NCI-H2196 (cell line): ENCODE results near the gene ANKRD36.
"Not testable (repeated sequence)": the region's sequence is repeated elsewhere in the genome, so short reads cannot be mapped to it uniquely, and the experiment has no call there.

Source experiments
- DNase-seq: peaks from one replicate; lab custom pipeline; 2025; ENCODE audit not compliant: unreplicated experiment; lab: John Stamatoyannopoulos, UW

ANKRD36 gene

GRCh38 chr2:97112320-97113049, 468 bp upstream of the ANKRD36 start:
- DNase-seq: not testable (repeated sequence)

DNA sequence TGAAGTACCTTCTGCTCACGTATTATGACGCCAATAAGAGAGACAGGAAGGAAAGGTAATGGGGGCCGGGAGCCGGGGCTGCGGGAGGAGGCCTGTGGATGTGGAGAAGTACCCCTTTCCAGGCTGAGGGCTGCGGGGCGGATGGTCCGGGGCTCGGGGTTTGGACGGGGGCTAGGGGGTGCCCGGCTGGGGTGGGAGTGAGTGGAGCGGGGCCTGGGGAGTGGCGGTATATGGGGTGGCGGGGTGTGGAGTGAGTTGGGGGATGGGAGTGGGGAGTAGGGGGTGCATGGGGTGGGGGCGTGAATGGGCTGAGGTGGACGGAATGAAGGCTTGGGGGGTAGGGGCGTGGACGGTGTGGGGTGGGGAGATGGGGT, 916 bp downstream of the ANKRD36 start:
- DNase-seq: not testable (repeated sequence)

- DNase-seq: not testable (repeated sequence)
Measured at GRCh38 chr2:97129090-97129489, 16.1 kb downstream of the ANKRD36 start.

DNA sequence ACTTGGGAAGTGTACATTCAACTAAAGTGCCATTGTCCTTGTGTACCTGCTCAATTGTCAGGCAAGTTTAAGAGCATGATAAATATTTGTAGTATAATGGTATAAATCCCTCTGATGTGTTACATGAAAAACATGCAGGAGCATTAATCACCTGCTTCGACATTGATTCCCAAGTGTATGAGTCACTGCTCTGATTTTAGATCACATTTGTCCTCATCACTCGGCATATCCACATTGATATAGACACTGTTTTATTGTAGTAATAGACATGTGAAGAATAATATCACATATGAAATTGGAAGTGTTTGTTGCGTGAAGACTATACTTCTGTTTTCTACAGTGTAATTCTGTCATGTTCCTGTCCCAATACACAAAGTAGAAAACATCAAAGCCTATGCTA, 31.1 kb downstream of the ANKRD36 start:
- DNase-seq: not testable (repeated sequence)

- DNase-seq: not testable (repeated sequence)
Measured at GRCh38 chr2:97166548-97166947, 53.6 kb downstream of the ANKRD36 start.

DNA sequence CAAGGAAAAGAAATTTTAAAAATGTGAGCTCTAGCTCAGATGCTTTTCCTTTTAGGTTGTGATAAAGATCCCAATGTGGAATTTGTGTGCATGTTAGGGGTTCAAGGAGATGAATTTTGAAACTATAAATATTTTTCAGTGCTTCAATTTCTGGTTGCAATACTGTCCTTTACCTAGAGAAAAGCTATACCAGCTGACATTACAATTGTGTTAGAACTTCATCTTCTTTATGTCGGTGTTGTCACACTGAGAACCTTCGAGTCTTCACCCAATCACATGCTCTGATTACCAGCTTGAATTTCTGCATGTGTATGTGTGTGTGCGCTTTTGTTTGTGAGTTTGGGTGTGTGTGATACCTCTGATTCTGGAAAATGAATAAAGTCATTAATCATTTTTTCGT, 55.0 kb downstream of the ANKRD36 start:
- DNase-seq: not testable (repeated sequence)

GRCh38 chr2:97168583-97168982, 55.6 kb downstream of the ANKRD36 start:
- DNase-seq: not testable (repeated sequence)

DNA sequence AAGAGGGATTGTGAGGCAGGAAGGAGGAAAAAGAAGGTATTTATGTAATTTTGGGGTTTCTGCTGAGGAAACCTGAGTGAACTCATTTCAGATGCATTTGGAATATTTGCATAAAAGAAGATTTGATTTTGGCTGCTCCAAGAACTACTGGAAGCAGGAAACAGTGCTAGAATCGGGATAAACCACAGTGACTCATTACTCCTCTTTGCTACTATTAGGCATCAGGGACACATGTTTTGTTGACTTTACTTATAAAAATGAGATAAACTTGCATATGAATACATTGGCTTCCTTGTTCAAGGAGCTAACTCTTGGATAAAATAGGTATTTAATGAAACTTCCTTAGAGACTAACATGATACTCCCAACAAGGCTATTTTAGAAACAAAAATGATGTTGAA, 67.4 kb downstream of the ANKRD36 start:
- not testable (repeated sequence) for DNase-seq

DNA sequence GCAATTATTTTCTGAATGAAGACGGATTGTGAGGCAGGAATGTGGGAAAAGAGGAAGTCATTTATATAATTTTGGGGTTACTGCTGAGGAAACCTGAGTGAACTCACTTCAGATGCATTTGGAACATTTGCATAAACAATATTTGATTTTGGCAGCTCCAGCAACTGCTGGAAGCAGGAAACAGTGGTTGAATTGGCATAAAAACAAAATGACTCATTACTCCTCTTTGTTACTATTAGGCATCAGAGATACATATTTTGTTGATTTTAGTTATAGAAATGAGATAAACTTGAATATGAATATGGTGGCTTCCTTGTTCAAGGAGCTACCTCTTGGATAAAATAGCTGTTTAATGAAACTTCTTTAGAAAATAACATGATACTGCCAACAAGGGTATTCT, 82.4 kb downstream of the ANKRD36 start:
- DNase-seq: not testable (repeated sequence)

DNA sequence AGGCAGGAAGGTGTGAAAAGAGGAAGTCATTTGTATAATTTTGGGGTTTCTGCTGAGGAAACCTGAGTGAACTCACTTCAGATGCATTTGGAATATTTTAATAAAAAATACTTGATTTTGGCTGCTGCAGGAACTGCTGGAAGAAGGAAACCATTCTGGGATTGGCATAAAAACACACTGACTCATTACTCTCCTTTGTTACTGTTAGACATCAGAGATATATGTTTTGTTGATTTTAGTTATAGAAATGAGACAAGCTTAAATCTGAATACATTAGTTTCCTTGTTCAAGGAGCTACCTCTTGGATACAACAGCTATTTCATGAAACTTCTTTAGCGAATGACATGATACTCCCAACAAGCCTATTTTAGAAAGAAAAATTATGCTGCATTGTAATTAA, 84.3 kb downstream of the ANKRD36 start:
- DNase-seq: not testable (repeated sequence)

DNA sequence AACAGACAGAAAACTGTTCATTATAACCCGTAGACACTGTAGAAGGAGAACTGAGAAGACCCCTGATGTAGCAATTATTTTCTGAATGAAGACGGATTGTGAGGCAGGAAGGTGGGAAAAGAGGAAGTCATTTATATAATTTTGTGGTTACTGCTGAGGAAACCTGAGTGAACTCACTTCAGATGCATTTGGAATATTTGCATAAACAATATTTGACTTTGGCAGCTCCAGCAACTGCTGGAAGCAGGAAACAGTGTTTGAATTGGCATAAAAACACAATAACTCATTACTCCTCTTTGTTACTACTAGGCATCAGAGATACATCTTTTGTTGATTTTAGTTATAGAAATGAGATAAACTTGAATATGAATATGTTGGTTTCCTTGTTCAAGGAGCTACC, 87.9 kb downstream of the ANKRD36 start:
- not testable (repeated sequence) for DNase-seq

DNA sequence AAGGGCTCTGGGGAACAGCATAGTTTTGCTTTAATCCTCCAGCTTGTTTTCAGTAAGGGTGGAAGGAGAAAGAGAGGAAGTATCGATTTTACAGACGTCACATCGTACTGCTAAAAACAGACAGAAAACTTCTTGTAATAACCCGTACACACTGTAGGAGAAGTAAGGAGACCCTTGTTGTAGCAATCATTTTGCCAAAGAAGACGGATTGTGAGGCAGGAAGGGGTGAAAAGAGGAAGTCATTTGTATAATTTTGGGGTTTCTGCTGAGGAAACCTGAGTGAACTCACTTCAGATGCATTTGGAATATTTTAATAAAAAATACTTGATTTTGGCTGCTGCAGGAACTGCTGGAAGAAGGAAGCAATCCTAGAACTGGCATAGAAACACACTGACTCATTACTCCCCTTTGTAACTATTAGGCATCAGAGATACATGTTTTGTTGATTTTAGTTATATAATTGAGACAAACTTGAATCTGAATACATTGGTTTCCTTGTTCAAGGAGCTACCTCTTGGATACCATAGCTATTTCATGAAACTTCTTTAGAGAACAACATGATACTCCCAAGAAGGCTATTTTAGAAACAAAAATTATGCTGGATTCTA, 89.8 kb downstream of the ANKRD36 start:
- DNase-seq: not testable (repeated sequence)

- no peak for DNase-seq
Measured at GRCh38 chr2:97210325-97210724, 97.4 kb downstream of the ANKRD36 start.

DNA sequence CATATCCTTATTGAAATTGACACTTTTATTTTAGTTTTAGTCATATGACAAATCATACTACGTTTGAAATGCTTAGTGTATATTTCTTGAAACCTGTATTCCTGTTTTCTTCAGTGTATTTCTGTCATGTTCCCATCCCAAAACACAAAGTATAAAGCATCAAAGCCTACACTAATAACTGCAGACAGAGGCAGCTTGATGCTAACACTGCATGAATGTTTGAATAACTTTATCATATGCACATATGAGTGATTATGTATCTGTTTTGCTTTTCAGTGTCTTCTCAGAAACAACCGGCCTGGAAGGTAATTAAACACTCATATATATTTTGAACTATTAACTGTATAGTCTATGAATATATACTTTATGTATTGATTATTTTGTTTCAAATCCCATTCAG, 102.1 kb downstream of the ANKRD36 start:
- DNase-seq: not testable (repeated sequence)

- not testable (repeated sequence) for DNase-seq
Measured at GRCh38 chr2:97230848-97231585, 118.1 kb downstream of the ANKRD36 start.

- DNase-seq: not testable (repeated sequence)
Measured at GRCh38 chr2:97232981-97233380, 120.0 kb downstream of the ANKRD36 start.

DNA sequence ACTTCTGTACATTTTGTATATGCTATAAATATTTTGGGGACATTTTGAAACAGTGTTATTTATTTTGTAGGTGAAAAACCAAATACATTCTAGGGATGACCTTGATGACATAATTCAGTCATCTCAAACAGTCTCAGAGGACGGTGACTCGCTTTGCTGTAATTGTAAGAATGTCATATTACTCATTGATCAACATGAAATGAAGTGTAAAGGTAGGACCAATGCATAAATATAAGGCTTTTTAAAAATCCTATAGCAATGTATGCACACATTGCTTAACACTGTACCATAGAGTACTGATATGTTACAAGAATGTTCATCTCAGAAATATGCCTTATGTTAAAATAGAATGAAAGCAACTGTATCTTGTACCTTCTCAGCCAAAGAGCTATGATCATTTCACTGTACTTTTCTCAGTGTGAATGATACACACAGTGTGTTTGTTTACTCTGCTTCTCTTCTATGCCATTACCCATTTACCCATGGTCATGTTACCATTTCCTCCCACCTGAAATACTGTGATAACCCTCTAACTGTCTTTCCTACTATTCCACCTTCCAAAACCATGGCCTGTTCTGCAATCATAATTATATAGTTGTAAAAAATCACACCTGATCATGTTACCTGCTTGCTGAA, 120.8 kb downstream of the ANKRD36 start:
- DNase-seq: not testable (repeated sequence)

DNA sequence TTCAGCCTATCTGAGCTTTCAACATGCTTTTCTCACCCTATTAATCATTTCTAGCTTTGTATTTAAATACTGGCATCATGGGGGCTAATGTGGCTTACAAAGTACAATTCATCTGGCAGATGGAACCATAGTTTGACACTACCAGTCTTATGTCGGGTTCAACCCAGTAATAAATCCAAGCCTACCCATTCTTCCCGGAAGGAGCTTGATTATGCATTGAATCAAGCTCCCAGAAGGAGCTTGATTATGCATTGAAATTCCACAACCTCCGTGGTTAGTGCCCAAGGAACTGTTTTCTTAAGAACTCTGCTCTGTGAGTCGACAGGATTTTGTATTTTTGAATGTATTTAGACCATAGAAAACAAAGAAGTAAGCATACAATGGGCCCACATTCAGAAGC, 148.2 kb downstream of the ANKRD36 start:
- DNase-seq: not testable (repeated sequence)

- not testable (repeated sequence) for DNase-seq
Measured at GRCh38 chr2:97266449-97266848, 153.5 kb downstream of the ANKRD36 start.

DNA sequence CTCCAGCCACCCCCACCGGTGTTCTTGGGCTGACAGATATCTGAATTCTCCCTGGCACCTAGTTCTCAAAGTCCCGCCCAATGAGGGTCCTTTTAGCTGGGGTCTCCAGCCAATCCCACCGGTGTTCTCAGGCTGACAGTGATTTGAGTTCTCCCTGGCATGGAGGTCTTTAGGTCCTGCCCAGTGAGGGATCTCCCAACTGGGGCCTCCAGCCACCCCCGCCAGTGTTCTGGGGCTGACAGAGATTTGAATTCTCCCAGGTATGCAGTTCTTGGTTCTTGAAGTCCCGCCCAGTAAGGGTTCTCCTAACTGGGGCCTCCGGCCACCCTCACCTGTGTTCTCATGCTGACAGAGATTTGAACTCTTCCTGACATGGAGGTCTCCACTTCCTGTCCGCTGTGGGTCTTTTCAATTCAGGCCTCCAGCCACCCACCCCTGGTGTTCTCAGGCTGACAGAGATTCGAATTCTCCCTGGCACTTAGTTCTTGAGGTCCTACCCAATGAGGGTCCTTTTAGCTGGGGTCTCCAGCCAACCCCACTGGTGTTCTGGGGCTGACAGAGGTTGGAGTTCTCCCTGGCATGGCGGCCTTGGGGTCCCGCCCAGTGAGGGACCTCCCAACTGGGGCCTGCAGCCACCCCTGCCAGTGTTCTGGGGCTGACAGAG, 154.6 kb downstream of the ANKRD36 start:
- no peak for DNase-seq

- not testable (repeated sequence) for DNase-seq
Measured at GRCh38 chr2:97268075-97268591, 155.2 kb downstream of the ANKRD36 start.
